WTC11 (cell line): Measurements from ENCODE around the gene TLX1.

Source experiments
- CTCF ChIP-seq: fragments of 200-600 bp; IDR thresholded peaks from 2 replicates; pipeline ENCODE4 v1.8.0; 2022; ENCODE audit warnings: antibody characterized with exemption
- NR3C1 ChIP-seq: sonication (generic); formaldehyde crosslinking; conservative IDR thresholded peaks from 2 replicates; pipeline ENCODE4 v1.8.1; 2023; ENCODE audit warnings: low read depth, mild to moderate bottlenecking, missing genetic modification reagents

GRCh38 chr10:101158459-101159058 lies 27.5 kb downstream of the TLX1 start:
- TF ChIP-seq CTCF: no peak
- no peak for TF ChIP-seq NR3C1 (CRISPR knock-in tag)
